Body of pancreas (tissue), 4 donors: ENCODE results near the gene DKK3. TPM values are rescaled to one million over a fixed set of nuclear protein-coding genes. Genes with fewer than 3 reads are reported as not detected.

Source experiments
- ATAC-seq: fragments of 150-250 bp; one replicate; pipeline ENCODE4 v1.9.1; 2016
- DNase-seq, 4 donors: peaks; one replicate each; pipeline ENCODE4 v3.0.0-alpha.2; 2019
- H3K27ac ChIP-seq, 4 donors: fragments of 200-600 bp; sonication (generic); 1 replicate in 3 of 4; 2 replicates in 1 of 4; pipeline versions ENCODE4 v1.5.1 to v1.6.1; 2016 to 2019; ENCODE audit warnings: mild to moderate bottlenecking in 1 of 4, mixed read lengths in 1 of 4, moderate library complexity in 1 of 4
- H3K27me3 ChIP-seq, 2 donors: fragments of 200-600 bp; sonication (generic); one replicate each; pipeline ENCODE4 v1.6.0; 2016; ENCODE audit warnings: mild to moderate bottlenecking in 1 of 2
- H3K36me3 ChIP-seq, 2 donors: fragments of 200-600 bp; sonication (generic); replicated peaks in 1 of 2; 2 replicates each; pipeline ENCODE4 v1.5.1; 2016; ENCODE audit warnings: low read depth in 2 of 2; ENCODE audit not compliant: insufficient read depth in 1 of 2
- H3K4me1 ChIP-seq: fragments of 200-600 bp; sonication (generic); one replicate; pipeline ENCODE4 v1.6.0; 2016
- H3K4me3 ChIP-seq, 2 donors: fragments of 200-600 bp; sonication (generic); 1 replicate in 1 of 2; 2 replicates in 1 of 2; pipeline ENCODE4 v1.5.1; 2016 to 2019
- H3K9me3 ChIP-seq, 3 donors: fragments of 200-600 bp; sonication (generic); 1 replicate in 2 of 3; 2 replicates in 1 of 3; pipeline ENCODE4 v1.5.1; 2016
- CTCF ChIP-seq, 7 experiments: fragments of 450-650 bp in 4 of 7; fragments of 200-600 bp in 3 of 7; sonication (generic) in 3 of 7; IDR thresholded peaks; one replicate each; pipeline ENCODE4 v1.5.1; 2016 to 2019; ENCODE audit warnings: antibody characterized with exemption in 7 of 7
- POLR2A ChIP-seq, 3 donors: fragments of 450-650 bp; IDR thresholded peaks; one replicate each; pipeline ENCODE4 v1.6.1; 2016; ENCODE audit warnings: antibody characterized with exemption in 3 of 3, mild to moderate bottlenecking in 2 of 3
- WGBS, 2 donors: methylation state at CpG; one replicate each; pipeline ENCODE4 v1.1.5; 2017; 5-methylcytosine and 5-hydroxymethylcytosine counted together
- intact Hi-C: fragments of 100-400 bp; cut with DNase I; formaldehyde crosslinking; loops from one replicate; pipeline ENCODE4 v1.15.1; 2023
- total RNA-seq, 2 donors: library from RNA; depleted of rRNA; stranded (reverse); fragments of >200 nt; gene quantifications; one replicate each; pipeline ENCODE4 v1.1.0, GENCODE V29; 2016

Gene DKK3
- total RNA-seq, 2 donors from 2014 or later = 14.5 to 25.9 TPM

GRCh38 chr11:11963842-11964773 lies 44.3 kb downstream of the DKK3 start:
- no peaks in the 10 kb centered on the region for H3K36me3 ChIP-seq
- no peak overlapping the region for H3K27ac ChIP-seq
- H3K9me3 ChIP-seq = no peaks in the 10 kb centered on the region
- peaks cover 8% of the 10 kb centered on the region for H3K4me1 ChIP-seq
- H3K4me3 ChIP-seq = no peak overlapping the region
- DNase-seq (no peak), ATAC-seq (no peak)
- H3K27me3 ChIP-seq = no peaks in the 10 kb centered on the region
- TF ChIP-seq CTCF (IDR thresholded peaks at IDR 0.05) (no peak), POLR2A (IDR thresholded peaks at IDR 0.05) (no peak)
- intact Hi-C loops = no loop called here
- 65 to 66% methylated on average over 15 of the region's 15 CpGs for WGBS, 2 donors

- intact Hi-C loops = no loop called here
- WGBS, 2 donors = 76% methylated on average over 7 of the region's 7 CpGs
- no peak for TF ChIP-seq POLR2A (IDR thresholded peaks at IDR 0.05)
- TF ChIP-seq CTCF (IDR thresholded peaks at IDR 0.05) = no peak
- Histone ChIP-seq H3K9me3 (no peaks in the 10 kb centered on the region), H3K27ac (no peak overlapping the region), H3K4me1 (peaks cover 8% of the 10 kb centered on the region), H3K27me3 (no peaks in the 10 kb centered on the region), H3K4me3 (no peak overlapping the region), H3K36me3 (no peaks in the 10 kb centered on the region)
- no peak for ATAC-seq
- DNase-seq = no peak
These were observed 45.4 kb downstream of the DKK3 start for GRCh38 chr11:11963067-11963466.

GRCh38 chr11:11961399-11962028 lies 46.9 kb downstream of the DKK3 start:
- WGBS, 2 donors = 68 to 72% methylated on average over 3 of the region's 3 CpGs
- ATAC-seq = no peak
- no peak overlapping the region for H3K4me3 ChIP-seq
- intact Hi-C loops = no loop called here
- TF ChIP-seq POLR2A (IDR thresholded peaks at IDR 0.05) (no peak), CTCF (IDR thresholded peaks at IDR 0.05) (no peak)
- no peak for DNase-seq
- H3K27me3 ChIP-seq = no peaks in the 10 kb centered on the region
- H3K9me3 ChIP-seq = no peaks in the 10 kb centered on the region
- H3K4me1 ChIP-seq = peaks cover 8% of the 10 kb centered on the region
- peaks cover 0 to 4% of the 10 kb centered on the region in 2 donors for H3K36me3 ChIP-seq
- no peak overlapping the region for H3K27ac ChIP-seq

GRCh38 chr11:11960687-11961086 lies 47.7 kb downstream of the DKK3 start:
- no peak overlapping the region for H3K27ac ChIP-seq
- no peaks in the 10 kb centered on the region for H3K9me3 ChIP-seq
- TF ChIP-seq POLR2A (IDR thresholded peaks at IDR 0.05) (no peak), CTCF (IDR thresholded peaks at IDR 0.05) (no peak)
- H3K36me3 ChIP-seq = peaks cover 0 to 11% of the 10 kb centered on the region in 2 donors
- intact Hi-C loops = no loop called here
- WGBS, 2 donors = 79 to 90% methylated on average over 1 of the region's 1 CpG
- DNase-seq (no peak), ATAC-seq (no peak)
- no peaks in the 10 kb centered on the region for H3K27me3 ChIP-seq
- H3K4me1 ChIP-seq = peaks cover 8% of the 10 kb centered on the region
- H3K4me3 ChIP-seq = no peak overlapping the region
